Activated CD4-positive, alpha-beta T cell treated with anti-CD3 and anti-CD28 coated beads, Interleukin-2, amount 50 U/mL, for 16 hours (primary cell): ENCODE data around the gene CCRL2.

Experiments
- DNase-seq: peaks from one replicate; pipeline ENCODE4 v3.0.0-alpha.2; 2020

The CCRL2 gene, protein sequence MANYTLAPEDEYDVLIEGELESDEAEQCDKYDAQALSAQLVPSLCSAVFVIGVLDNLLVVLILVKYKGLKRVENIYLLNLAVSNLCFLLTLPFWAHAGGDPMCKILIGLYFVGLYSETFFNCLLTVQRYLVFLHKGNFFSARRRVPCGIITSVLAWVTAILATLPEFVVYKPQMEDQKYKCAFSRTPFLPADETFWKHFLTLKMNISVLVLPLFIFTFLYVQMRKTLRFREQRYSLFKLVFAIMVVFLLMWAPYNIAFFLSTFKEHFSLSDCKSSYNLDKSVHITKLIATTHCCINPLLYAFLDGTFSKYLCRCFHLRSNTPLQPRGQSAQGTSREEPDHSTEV

DNA sequence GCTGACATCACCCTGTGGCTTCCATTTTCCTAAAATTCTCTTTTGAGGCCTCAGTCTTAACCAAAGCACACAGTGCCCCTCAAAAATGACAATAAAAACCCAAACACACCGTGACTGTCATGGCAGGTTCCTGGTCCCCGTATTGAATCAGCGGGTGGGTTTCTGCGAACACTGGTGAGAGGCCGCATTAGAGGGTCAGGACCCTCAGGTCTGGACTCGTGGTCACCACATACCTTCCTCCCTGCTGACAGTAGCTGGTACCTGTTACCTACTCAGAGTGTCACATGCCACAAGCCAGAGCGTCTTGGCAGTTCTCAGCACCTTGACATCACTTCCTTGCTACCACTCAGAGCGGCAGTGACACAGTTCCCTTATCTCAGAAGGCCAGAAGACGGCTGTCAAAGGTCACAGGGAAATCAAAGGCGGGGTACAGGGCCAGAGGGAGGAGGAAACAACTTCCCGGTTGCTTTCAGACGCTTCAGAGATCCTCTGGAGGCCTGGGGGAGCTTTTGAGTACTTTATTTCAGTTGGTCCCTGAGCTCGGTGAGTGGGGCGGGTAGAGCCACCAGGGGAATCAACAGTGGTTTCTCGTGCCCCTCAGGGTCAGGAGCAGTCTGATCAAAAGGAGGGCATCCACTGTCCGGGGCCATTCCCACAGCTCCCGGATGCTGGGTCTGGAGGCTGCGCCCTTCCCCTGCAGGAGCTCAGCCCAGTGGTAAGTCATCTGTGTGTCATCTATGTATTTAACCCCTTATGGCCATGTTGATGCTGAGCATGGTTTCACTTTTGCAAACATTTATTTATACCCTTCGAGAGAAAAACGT, at the start of gene CCRL2, which contains the start of gene CCR5AS:
Gene CCRL2, plus strand, starts transcription at position 472 of the 824 bp plus-strand sequence. CDS start 821 bp downstream, outside the sequence.
Gene CCR5AS, minus strand, starts transcription at position 279 of the 824 bp plus-strand sequence.
- DNase-seq = peak; percentile 51

DNA sequence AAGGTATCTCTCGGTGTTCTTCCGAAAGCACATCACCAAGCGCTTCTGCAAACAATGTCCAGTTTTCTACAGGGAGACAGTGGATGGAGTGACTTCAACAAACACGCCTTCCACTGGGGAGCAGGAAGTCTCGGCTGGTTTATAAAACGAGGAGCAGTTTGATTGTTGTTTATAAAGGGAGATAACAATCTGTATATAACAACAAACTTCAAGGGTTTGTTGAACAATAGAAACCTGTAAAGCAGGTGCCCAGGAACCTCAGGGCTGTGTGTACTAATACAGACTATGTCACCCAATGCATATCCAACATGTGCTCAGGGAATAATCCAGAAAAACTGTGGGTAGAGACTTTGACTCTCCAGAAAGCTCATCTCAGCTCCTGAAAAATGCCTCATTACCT, 48.6 kb upstream of the CCRL2 start:
- DNase-seq = no peak

DNA sequence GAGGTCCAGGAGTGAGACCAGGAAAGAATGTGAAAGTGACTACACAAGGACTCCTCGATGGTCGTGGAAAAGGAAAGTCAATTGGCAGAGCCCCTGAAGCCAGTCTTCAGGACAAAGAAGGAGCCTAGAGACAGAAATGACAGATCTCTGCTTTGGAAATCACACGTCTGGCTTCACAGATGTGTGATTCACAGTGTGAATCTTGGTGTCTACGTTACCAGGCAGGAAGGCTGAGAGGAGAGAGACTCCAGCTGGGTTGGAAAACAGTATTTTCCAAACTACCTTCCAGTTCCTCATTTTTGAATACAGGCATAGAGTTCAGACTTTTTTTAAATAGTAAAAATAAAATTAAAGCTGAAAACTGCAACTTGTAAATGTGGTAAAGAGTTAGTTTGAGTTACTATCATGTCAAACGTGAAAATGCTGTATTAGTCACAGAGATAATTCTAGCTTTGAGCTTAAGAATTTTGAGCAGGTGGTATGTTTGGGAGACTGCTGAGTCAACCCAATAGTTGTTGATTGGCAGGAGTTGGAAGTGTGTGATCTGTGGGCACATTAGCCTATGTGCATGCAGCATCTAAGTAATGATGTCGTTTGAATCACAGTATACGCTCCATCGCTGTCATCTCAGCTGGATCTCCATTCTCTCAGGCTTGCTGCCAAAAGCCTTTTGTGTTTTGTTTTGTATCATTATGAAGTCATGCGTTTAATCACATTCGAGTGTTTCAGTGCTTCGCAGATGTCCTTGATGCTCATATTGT, 47.1 kb upstream of the CCRL2 start:
- DNase-seq = peak; percentile 80

DNA sequence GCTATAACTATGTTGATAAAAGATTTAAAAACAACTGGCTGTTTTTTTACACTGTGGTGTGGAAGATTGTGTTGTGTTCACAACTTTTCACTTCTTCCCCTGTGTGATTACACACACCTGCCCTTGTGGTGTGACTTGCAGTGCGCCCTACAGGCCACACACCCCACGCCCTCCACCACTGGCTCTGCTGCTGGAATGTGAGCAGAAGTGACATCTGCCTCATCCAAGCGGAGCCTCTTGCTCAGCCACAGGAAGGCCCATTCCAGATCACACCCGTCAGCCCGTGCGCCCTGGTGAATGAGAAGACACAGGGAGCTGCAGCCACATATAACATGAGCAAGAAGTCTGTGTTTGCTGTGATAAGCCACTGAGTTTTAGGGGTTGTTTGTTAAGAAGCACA, 46.2 kb upstream of the CCRL2 start:
- no peak for DNase-seq

DNA sequence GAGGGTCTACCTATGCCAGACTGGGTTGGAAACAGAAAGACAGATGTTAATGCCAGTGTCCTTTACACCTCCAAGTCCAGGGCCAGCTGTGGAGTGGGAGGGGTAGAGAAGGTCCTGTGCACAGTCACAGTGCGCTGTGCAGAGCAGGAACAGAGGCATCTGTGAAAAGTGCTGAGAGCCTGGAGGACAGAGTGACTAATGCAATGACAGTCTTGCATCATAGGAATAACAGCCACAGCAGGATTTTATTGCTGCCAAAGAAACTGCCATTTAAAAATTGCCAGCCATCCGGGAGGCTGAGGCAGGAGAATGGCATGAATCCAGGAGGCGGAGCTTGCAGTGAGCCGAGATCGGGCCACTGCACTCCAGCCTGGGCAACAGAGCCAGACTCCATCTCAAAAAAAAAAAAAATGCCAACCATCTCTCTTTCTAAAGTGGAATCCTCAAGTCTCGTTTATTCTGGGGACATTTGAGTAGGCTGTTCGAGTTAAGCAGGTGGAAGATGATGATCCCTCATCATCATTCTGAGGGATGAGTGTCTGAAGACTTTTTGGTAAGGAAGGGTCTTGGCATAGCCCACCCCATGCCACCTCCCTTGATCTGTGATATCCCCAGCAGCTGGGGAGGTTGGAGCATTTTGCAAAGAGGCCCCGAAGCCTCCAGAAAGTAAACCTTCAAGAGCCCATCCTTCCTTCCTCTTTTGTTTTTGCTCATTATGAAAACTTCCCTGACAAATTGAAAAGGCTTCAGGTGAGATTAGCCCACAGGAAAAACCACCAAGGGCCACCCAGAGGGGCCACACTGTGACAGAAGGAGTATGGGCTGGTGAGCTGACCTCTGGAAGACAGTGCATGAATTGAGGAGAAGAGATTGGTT, 45.4 kb upstream of the CCRL2 start:
- DNase-seq = peak; percentile 51

DNA sequence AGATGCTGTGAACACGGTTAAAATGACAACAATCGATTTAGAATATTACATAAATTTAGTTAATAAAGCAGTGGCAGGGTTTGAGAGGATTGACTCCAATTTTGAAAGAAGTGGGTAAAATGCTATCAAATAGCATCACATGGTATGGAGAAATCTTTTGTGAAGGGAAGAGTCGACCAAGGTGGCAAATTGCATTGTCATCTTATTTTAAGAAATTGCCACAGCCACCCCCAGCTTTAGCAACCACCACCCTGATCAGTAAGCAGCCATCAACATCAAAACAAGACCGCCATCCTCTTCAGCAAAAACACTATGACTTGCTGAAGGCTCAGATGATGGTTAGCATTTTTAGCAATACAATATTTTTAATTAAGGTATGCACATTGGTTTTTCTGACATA, 42.0 kb upstream of the CCRL2 start:
- DNase-seq = no peak

DNA sequence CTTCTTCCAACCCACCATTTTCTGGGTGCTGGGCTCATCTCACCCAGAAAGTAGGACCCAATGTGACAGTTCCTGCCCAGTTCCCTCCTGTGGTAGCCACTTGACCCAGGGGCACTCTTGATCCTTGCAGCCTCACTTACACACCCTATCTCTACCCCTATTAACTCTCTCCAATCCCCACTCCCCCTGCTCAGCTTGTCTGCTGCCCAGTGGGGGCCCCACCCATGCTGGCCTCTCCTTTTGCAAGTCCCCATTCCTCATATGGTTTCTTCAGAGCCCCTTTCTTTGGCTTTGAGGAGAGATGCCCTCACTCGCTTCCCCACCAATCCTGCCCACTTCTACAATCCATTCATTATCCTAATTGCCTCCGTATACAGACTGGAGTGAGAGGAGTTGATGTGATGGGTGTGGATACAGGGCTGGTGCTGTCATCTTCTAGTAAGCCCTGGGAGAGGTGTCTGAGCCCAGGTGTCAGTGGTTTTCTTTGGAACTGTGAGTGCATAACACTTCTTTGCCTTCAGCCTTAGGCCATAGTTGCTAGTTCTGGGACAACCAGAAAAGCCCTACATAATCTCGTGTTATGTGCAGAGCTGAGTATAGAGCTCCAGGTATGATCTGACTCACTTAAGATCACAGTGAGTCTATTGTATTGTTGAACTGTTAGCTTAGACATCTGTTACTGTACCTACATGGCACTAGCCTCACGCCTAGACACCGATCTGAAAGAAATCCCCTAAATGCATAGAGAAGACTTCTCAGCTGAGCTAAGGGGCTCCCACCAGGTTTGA, 41.1 kb upstream of the CCRL2 start:
- no peak for DNase-seq

DNA sequence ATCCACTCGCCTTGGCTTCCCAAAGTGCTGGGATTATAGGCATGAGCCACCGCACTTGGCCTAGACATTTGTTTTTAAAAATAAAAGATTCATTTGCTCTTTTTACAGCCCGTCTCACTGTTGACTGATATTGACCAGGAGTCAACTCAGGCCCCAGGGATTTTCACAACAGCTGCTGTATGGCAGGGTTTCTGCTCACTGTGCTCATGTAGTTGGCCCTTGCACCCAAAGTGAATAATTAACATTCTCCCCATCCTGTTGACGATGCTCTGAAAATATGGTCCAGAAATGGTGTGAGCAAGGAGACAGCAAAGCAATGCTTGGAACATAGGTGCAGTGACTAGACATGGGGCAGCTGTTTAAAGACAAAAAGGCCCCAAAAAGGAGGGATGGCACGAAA, 39.2 kb upstream of the CCRL2 start:
- DNase-seq = no peak

DNA sequence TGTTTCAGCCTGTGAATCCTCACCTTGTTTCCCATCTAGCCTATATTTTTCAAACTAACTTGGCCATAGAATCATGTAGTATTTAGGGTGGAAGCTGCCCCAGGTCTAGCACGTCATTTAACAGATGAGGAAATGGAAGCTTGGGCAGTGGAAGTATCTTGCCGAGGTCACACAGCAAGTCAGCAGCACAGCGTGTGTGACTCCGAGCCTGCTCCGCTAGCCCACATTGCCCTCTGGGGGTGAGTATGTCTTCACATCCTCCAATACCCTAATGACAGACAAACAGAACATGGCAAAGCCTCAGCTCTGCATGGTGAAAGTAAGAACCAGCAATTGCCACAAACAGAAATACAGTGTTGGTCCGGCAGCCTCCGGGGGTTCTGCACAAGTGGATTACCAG, 38.5 kb upstream of the CCRL2 start:
- DNase-seq = peak; percentile 83

DNA sequence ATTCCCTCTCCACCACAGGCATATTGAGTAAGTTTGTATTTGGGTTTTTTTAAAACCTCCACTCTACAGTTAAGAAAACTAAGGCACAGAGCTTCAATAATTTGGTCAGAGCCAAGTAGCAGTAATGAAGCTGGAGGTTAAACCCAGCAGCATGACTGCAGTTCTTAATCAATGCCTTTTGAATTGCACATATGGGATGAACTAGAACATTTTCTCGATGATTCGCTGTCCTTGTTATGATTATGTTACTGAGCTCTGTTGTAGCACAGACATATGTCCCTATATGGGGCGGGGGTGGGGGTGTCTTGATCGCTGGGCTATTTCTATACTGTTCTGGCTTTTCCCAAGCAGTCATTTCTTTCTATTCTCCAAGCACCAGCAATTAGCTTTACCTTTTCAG, 37.9 kb upstream of the CCRL2 start:
- no peak for DNase-seq

DNA sequence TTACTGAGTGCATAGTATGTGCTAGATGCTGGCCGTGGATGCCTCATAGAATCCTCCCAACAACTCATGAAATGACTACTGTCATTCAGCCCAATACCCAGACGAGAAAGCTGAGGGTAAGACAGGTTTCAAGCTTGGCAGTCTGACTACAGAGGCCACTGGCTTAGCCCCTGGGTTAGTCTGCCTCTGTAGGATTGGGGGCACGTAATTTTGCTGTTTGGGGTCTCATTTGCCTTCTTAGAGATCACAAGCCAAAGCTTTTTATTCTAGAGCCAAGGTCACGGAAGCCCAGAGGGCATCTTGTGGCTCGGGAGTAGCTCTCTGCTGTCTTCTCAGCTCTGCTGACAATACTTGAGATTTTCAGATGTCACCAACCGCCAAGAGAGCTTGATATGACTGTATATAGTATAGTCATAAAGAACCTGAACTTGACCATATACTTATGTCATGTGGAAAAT, 37.4 kb upstream of the CCRL2 start:
- DNase-seq = peak; percentile 92

DNA sequence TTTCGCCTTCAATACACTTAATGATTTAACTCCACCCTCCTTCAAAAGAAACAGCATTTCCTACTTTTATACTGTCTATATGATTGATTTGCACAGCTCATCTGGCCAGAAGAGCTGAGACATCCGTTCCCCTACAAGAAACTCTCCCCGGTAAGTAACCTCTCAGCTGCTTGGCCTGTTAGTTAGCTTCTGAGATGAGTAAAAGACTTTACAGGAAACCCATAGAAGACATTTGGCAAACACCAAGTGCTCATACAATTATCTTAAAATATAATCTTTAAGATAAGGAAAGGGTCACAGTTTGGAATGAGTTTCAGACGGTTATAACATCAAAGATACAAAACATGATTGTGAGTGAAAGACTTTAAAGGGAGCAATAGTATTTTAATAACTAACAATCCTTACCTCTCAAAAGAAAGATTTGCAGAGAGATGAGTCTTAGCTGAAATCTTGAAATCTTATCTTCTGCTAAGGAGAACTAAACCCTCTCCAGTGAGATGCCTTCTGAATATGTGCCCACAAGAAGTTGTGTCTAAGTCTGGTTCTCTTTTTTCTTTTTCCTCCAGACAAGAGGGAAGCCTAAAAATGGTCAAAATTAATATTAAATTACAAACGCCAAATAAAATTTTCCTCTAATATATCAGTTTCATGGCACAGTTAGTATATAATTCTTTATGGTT, 36.1 kb upstream of the CCRL2 start, which contains the start of gene CCR5:
Gene CCR5, plus strand, starts transcription at position 108 of the 680 bp plus-strand sequence. CDS start 1,957 bp downstream, outside the sequence.
- peak; percentile 90 for DNase-seq

DNA sequence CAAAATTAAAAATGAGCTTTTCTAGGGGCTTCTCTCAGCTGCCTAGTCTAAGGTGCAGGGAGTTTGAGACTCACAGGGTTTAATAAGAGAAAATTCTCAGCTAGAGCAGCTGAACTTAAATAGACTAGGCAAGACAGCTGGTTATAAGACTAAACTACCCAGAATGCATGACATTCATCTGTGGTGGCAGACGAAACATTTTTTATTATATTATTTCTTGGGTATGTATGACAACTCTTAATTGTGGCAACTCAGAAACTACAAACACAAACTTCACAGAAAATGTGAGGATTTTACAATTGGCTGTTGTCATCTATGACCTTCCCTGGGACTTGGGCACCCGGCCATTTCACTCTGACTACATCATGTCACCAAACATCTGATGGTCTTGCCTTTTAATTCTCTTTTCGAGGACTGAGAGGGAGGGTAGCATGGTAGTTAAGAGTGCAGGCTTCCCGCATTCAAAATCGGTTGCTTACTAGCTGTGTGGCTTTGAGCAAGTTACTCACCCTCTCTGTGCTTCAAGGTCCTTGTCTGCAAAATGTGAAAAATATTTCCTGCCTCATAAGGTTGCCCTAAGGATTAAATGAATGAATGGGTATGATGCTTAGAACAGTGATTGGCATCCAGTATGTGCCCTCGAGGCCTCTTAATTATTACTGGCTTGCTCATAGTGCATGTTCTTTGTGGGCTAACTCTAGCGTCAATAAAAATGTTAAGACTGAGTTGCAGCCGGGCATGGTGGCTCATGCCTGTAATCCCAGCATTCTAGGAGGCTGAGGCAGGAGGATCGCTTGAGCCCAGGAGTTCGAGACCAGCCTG, 35.3 kb upstream of the CCRL2 start:
- no peak for DNase-seq

DNA sequence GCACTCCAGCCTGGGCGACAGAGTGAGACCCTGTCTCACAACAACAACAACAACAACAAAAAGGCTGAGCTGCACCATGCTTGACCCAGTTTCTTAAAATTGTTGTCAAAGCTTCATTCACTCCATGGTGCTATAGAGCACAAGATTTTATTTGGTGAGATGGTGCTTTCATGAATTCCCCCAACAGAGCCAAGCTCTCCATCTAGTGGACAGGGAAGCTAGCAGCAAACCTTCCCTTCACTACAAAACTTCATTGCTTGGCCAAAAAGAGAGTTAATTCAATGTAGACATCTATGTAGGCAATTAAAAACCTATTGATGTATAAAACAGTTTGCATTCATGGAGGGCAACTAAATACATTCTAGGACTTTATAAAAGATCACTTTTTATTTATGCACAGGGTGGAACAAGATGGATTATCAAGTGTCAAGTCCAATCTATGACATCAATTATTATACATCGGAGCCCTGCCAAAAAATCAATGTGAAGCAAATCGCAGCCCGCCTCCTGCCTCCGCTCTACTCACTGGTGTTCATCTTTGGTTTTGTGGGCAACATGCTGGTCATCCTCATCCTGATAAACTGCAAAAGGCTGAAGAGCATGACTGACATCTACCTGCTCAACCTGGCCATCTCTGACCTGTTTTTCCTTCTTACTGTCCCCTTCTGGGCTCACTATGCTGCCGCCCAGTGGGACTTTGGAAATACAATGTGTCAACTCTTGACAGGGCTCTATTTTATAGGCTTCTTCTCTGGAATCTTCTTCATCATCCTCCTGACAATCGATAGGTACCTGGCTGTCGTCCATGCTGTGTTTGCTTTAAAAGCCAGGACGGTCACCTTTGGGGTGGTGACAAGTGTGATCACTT, 34.3 kb upstream of the CCRL2 start:
- DNase-seq = peak; percentile 65

DNA sequence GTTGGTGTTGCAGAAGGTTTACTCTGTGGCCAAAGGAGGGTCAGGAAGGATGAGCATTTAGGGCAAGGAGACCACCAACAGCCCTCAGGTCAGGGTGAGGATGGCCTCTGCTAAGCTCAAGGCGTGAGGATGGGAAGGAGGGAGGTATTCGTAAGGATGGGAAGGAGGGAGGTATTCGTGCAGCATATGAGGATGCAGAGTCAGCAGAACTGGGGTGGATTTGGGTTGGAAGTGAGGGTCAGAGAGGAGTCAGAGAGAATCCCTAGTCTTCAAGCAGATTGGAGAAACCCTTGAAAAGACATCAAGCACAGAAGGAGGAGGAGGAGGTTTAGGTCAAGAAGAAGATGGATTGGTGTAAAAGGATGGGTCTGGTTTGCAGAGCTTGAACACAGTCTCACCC, 32.3 kb upstream of the CCRL2 start:
- no peak for DNase-seq

DNA sequence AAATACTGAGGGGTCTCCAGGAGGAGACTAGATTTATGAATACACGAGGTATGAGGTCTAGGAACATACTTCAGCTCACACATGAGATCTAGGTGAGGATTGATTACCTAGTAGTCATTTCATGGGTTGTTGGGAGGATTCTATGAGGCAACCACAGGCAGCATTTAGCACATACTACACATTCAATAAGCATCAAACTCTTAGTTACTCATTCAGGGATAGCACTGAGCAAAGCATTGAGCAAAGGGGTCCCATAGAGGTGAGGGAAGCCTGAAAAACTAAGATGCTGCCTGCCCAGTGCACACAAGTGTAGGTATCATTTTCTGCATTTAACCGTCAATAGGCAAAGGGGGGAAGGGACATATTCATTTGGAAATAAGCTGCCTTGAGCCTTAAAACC, 31.8 kb upstream of the CCRL2 start:
- peak; percentile 65 for DNase-seq

DNA sequence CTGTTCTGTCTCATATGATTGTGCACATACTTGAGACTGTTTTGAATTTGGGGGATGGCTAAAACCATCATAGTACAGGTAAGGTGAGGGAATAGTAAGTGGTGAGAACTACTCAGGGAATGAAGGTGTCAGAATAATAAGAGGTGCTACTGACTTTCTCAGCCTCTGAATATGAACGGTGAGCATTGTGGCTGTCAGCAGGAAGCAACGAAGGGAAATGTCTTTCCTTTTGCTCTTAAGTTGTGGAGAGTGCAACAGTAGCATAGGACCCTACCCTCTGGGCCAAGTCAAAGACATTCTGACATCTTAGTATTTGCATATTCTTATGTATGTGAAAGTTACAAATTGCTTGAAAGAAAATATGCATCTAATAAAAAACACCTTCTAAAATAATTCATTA, 31.2 kb upstream of the CCRL2 start:
- DNase-seq = no peak

DNA sequence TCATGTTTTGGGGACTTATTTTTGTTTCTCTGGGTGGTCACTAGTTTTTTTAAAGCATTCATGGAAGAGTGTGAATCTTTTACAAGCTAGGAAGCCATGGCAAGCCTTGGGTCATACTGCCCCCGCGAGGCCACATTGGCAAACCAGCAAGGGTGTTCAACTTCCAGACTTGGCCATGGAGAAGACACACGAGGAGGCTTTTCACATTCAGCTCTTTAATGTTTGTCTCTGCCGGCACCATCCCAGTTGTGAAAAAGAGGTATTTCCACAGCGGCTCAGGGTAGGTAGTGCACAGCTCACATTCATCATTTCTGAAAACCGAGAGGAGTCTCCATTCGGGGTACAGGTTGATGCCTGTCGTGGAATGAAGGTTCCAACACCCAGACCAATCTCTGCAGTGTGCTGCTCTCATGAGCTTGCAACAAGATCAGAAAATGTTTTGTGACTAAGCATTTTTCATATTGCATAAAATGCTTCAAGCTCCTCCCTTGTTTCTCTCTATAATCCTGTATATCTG, 28.6 kb upstream of the CCRL2 start:
- peak; percentile 75 for DNase-seq
